H1 (cell line): Measurements from ENCODE around the gene LSM6. TPM values are rescaled to one million over a fixed set of nuclear protein-coding genes. Genes with fewer than 3 reads are reported as not detected.

Experiments
- BCL11A ChIP-seq, 2 experiments: IDR thresholded peaks; one replicate each; pipeline ENCODE4 v1.6.1; 2011; ENCODE audit warnings: low read depth in 2 of 2, low read length in 2 of 2, mild to moderate bottlenecking in 2 of 2
- CEBPB ChIP-seq: IDR thresholded peaks from 2 replicates; pipeline ENCODE4 v1.6.1; 2012; ENCODE audit warnings: low read depth, low read length
- CHD1 ChIP-seq: IDR thresholded peaks from 2 replicates; pipeline ENCODE4 v1.6.1; 2012; ENCODE audit warnings: low read depth, low read length, improper control_type of control experiment
- MAFK ChIP-seq: IDR thresholded peaks from 2 replicates; pipeline ENCODE4 v1.6.1; 2012; ENCODE audit warnings: low read depth, mild to moderate bottlenecking, improper control_type of control experiment, low read length
- POLR2A ChIP-seq, 2 experiments: IDR thresholded peaks; 1 replicate in 1 of 2; 2 replicates in 1 of 2; pipeline ENCODE4 v1.6.1; 2011; ENCODE audit warnings: low read depth in 2 of 2, low read length in 2 of 2, mild to moderate bottlenecking in 2 of 2; ENCODE audit errors: control extremely low read depth in 1 of 2
- RNF2 ChIP-seq: fragments of 200-900, 300-1000 bp; sonication (generic); IDR thresholded peaks from 2 replicates; pipeline ENCODE4 v1.7.1; 2016; ENCODE audit warnings: borderline replicate concordance, low read depth, mild to moderate bottlenecking, antibody characterized with exemption, low read length; ENCODE audit not compliant: poor library complexity, severe bottlenecking; ENCODE audit errors: missing control alignments
- RXRA ChIP-seq: IDR thresholded peaks from 2 replicates; pipeline ENCODE4 v1.6.1; 2011; ENCODE audit warnings: low read depth, mild to moderate bottlenecking, low read length, moderate library complexity; ENCODE audit not compliant: insufficient read depth
- SP4 ChIP-seq: IDR thresholded peaks from 2 replicates; pipeline ENCODE4 v1.6.1; 2012; ENCODE audit warnings: low read length, inconsistent platforms
- TAF1 ChIP-seq: IDR thresholded peaks from 2 replicates; pipeline ENCODE4 v1.6.1; 2011; ENCODE audit warnings: mild to moderate bottlenecking, low read depth, low read length
- TAF7 ChIP-seq: optimal IDR thresholded peaks from 2 replicates; pipeline ENCODE3; 2011; ENCODE audit warnings: low read depth, mild to moderate bottlenecking, inconsistent platforms, low read length, moderate library complexity, borderline replicate concordance
- TEAD4 ChIP-seq: IDR thresholded peaks from 2 replicates; pipeline ENCODE4 v1.6.1; 2012; ENCODE audit warnings: low read depth, low read length, inconsistent platforms, mixed read lengths
- YY1 ChIP-seq: IDR thresholded peaks from 2 replicates; pipeline ENCODE4 v1.6.1; 2011; ENCODE audit warnings: low read depth, mild to moderate bottlenecking, low read length
- polyA plus RNA-seq, 7 experiments: library from polyadenylated mRNA; depleted of rRNA in 3 of 7; stranded (reverse) in 5 of 7; unstranded in 2 of 7; fragments of >200 nt in 5 of 7; fragments of 200-250 nt in 2 of 7; gene quantifications; 1 replicate in 5 of 7; 2 replicates in 1 of 7; 4 replicates in 1 of 7; pipeline versions ENCODE4 v1.2.1 to v1.2.3, GENCODE V29; 2011 to 2013; ENCODE audit warnings: missing spikeins in 2 of 7, mixed read lengths in 2 of 7
- total RNA-seq: library from RNA; stranded (reverse); fragmentation: NEBNext Ultra II Directional; extraction: Animal tissue kit (Norgen Biotek cat#: 25700); gene quantifications from 2 replicates; pipeline ENCODE4 v1.2.1, GENCODE V29; 2021
- TF ChIP-seq, protein P1 (sequence below): fragments of 300-600 bp; sonication (generic); IDR thresholded peaks from 2 replicates; pipeline ENCODE4 v1.7.1; 2012; ENCODE audit warnings: low read length, moderate library complexity, mild to moderate bottlenecking, inconsistent platforms; ENCODE audit not compliant: insufficient replicate concordance

Gene LSM6
- total and polyA plus RNA-seq, 2 of the 8 experiments (the other 6 are each of a cell fraction or from before 2014, with no cell fraction given), result 40.2 to 63.4 TPM

DNA sequence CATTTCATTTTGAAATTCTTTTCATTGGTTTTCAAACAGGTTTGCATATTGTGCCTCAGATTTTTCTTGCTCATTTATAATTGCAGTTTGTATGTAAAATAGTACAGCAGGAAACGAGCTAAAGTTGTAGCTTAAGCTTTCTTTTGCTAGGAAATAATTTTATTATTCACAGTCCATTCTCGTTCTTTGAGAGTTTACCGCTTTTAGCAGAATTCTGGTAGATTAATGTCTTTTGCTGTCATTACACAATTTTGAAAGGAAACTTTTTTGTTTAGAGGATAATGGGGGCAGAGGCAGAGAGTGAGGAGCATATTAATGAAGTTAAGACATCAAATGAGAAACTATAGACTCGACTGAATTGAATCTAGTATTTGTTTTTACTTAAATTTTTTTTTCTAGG lies 10.5 kb downstream of the LSM6 start (continued):
- TF ChIP-seq, protein P1, sequence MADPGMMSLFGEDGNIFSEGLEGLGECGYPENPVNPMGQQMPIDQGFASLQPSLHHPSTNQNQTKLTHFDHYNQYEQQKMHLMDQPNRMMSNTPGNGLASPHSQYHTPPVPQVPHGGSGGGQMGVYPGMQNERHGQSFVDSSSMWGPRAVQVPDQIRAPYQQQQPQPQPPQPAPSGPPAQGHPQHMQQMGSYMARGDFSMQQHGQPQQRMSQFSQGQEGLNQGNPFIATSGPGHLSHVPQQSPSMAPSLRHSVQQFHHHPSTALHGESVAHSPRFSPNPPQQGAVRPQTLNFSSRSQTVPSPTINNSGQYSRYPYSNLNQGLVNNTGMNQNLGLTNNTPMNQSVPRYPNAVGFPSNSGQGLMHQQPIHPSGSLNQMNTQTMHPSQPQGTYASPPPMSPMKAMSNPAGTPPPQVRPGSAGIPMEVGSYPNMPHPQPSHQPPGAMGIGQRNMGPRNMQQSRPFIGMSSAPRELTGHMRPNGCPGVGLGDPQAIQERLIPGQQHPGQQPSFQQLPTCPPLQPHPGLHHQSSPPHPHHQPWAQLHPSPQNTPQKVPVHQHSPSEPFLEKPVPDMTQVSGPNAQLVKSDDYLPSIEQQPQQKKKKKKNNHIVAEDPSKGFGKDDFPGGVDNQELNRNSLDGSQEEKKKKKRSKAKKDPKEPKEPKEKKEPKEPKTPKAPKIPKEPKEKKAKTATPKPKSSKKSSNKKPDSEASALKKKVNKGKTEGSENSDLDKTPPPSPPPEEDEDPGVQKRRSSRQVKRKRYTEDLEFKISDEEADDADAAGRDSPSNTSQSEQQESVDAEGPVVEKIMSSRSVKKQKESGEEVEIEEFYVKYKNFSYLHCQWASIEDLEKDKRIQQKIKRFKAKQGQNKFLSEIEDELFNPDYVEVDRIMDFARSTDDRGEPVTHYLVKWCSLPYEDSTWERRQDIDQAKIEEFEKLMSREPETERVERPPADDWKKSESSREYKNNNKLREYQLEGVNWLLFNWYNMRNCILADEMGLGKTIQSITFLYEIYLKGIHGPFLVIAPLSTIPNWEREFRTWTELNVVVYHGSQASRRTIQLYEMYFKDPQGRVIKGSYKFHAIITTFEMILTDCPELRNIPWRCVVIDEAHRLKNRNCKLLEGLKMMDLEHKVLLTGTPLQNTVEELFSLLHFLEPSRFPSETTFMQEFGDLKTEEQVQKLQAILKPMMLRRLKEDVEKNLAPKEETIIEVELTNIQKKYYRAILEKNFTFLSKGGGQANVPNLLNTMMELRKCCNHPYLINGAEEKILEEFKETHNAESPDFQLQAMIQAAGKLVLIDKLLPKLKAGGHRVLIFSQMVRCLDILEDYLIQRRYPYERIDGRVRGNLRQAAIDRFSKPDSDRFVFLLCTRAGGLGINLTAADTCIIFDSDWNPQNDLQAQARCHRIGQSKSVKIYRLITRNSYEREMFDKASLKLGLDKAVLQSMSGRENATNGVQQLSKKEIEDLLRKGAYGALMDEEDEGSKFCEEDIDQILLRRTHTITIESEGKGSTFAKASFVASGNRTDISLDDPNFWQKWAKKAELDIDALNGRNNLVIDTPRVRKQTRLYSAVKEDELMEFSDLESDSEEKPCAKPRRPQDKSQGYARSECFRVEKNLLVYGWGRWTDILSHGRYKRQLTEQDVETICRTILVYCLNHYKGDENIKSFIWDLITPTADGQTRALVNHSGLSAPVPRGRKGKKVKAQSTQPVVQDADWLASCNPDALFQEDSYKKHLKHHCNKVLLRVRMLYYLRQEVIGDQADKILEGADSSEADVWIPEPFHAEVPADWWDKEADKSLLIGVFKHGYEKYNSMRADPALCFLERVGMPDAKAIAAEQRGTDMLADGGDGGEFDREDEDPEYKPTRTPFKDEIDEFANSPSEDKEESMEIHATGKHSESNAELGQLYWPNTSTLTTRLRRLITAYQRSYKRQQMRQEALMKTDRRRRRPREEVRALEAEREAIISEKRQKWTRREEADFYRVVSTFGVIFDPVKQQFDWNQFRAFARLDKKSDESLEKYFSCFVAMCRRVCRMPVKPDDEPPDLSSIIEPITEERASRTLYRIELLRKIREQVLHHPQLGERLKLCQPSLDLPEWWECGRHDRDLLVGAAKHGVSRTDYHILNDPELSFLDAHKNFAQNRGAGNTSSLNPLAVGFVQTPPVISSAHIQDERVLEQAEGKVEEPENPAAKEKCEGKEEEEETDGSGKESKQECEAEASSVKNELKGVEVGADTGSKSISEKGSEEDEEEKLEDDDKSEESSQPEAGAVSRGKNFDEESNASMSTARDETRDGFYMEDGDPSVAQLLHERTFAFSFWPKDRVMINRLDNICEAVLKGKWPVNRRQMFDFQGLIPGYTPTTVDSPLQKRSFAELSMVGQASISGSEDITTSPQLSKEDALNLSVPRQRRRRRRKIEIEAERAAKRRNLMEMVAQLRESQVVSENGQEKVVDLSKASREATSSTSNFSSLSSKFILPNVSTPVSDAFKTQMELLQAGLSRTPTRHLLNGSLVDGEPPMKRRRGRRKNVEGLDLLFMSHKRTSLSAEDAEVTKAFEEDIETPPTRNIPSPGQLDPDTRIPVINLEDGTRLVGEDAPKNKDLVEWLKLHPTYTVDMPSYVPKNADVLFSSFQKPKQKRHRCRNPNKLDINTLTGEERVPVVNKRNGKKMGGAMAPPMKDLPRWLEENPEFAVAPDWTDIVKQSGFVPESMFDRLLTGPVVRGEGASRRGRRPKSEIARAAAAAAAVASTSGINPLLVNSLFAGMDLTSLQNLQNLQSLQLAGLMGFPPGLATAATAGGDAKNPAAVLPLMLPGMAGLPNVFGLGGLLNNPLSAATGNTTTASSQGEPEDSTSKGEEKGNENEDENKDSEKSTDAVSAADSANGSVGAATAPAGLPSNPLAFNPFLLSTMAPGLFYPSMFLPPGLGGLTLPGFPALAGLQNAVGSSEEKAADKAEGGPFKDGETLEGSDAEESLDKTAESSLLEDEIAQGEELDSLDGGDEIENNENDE, result no peak
- no peak for TF ChIP-seq TAF1
- no peak for TF ChIP-seq CHD1
- no peak for TF ChIP-seq BCL11A (IDR thresholded peaks at IDR 0.05; ENCODE audit: low read depth in 2 of 2, low read length in 2 of 2)
- no peak for TF ChIP-seq SP4
- TF ChIP-seq TEAD4, result no peak
- TF ChIP-seq TAF7, result no peak
- no peak for TF ChIP-seq YY1
- TF ChIP-seq POLR2A (IDR thresholded peaks at IDR 0.05; ENCODE audit: control extremely low read depth in 1 of 2, low read depth in 2 of 2, low read length in 2 of 2), result no peak
- TF ChIP-seq RNF2, result no peak
- TF ChIP-seq CEBPB, result no peak
- no peak for TF ChIP-seq MAFK
- TF ChIP-seq RXRA, result no peak
